ENCODE measurements around the gene OR52E6.

OR52E6 gene

DNA sequence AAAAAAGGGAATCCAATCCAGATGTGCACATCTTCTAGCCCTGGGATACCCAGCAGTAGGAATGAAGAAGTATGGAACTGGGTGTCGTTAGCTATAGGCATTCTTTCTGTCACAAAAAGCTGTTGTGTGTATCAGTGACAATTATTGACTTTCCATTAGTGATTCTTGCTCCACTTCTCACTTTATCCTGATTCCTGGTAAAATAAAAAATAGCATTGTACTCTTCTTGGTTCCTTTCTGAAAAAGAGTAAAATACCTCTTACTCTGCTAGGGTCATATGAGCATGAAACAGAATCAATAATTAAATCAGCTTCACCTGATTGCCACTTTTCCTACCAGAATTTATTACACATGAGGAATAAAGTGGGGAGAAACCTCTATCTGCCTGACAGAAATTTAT, at the start of gene OR52E6:
Gene OR52E6, minus strand, starts transcription at position 101 of the 400 bp plus-strand sequence. Its CDS starts 0 bp downstream, at position 101.
- DNase-seq: no peak

DNA sequence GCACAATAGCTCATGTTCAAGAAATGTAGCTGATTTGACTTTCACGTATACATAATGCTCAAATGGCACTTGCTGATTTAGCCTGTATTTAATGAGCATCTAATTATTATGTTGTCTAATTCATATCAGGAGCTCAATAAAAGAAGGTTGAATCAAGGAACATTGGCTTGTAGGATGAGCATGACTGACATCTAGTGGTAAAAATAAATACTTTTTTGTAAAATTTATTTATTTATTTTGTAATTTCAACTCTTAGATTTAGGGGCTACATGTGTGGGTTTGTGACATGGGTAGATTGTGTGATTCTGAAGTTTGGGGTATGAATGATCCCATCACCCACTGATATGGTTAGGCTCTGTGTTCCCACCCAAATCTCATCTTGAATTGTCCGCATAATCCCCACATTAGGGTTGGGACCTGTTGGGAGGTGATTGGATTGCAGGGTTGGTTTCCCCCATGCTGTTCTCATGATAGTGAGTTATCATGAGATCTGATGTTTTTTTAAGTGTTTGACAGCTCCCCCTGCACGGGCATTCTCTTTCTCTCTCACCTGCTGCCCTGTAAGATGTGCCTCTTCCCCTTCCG, 49.6 kb upstream of the OR52E6 start:
- no peak for DNase-seq

DNA sequence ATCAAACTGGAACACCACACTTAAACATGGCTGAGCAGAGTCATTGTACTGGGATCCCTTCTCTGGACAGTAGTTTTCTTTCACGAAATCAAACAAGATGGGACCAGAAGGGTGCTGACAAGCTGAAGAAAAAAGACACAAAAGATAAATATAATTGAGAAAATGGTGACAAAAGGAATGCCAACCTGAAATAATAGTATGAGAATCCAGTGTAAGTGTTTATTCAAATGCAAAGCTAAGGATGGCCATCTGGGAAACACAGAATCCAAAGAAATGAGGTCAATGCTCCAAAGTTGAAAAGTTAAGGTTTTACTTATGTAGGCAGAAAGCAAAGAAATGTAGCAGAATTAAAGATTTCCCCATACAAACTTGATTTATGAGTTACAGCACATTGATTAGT, 46.0 kb upstream of the OR52E6 start:
- no peak for DNase-seq

DNA sequence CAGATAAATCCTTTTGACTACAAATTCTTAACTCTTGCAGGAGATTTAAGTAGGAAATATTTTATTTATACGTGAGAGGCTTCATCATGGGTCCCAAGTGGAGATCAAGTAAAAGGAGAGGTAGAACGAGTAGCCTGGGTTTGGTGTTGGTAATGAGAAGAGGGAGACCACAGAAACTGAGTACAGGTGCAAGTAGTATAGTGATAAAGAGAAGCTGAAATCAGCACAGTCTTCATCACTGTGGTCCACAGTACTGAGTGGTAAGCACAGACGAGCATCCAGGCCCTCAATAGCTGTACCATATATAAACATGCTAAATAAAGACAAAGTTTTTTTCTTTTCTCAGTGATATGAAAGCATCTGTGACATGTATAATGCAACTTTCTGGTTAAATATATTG, 45.5 kb upstream of the OR52E6 start:
- DNase-seq: no peak

DNA sequence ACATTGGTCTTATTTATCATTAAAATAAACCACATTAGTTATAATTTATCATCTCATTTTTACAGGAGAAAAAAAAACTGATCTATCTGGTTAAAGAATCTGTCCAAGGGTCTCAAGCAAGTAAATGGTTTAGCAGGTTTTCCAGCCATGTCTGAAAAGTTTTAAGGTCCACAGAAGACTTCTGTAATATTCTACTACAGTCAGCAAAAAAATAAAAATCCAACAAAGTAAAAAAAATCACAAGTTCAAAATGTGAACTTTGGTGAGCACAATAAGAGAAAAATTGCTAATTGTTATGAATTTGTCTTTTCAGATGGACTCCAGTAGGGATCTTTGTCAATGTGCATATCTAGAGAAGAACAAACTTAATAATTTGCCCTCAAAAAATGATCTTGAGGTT, 40.1 kb upstream of the OR52E6 start:
- DNase-seq: no peak

DNA sequence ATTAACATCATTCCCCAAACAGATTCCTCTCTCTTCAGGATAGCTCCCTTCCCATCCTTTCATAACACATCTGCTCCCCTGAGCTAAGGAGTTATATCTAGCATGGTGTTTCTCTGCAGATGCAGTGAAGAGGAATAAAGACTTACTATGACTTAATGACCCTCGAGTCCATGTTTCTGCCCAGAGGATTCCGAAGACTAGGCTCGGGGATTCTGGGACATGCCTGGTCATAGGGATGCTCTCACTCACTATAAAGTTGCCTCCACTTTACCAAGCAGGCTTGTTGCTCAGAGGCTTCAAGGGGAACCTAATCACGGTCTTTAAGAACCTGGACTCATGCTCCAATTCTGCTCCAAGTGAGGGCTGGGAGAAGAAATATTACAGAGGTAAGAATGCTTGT, 38.6 kb upstream of the OR52E6 start, which contains the start of gene OR52E4:
Gene OR52E4, plus strand, starts transcription at position 301 of the 400 bp plus-strand sequence. CDS start 3,664 bp downstream, outside the sequence.
- no peak for DNase-seq

DNA sequence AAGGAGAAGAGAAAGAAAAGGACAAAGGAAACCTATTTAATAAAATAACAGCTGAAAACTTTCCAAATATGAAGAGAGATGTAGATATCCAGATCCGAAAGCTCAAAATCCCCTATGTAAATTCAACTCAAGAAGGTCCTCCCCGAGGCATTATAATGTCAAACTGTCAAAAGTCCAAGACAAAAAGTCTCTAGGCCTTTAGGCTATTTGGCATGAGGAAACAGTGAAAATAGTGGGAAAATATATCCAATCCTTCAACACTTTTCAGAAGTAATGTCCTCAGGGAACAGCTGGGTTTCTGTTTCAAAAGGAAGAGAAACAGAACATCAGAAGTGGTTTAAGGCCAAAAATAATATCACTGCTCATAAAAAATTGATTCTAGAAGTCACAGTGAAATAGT, 36.9 kb upstream of the OR52E6 start:
- no peak for DNase-seq

DNA sequence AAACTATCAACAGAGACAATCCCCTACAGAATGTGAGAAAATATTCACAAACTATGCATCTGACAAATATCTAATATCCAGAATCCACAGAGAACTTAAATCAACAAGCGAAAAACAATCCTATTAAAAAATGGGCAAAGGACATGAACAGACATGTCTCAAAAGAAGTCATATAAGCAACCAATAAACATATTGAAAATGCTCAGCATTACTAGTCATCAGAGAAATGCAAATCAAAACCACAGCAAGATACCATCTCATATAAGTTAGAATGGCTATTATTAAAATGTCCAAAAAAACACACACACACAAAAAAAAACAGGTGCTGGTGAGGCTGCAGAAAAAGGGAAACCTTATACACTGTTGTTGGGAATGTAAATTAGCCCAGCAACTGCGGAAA, 24.1 kb upstream of the OR52E6 start:
- no peak for DNase-seq

DNA sequence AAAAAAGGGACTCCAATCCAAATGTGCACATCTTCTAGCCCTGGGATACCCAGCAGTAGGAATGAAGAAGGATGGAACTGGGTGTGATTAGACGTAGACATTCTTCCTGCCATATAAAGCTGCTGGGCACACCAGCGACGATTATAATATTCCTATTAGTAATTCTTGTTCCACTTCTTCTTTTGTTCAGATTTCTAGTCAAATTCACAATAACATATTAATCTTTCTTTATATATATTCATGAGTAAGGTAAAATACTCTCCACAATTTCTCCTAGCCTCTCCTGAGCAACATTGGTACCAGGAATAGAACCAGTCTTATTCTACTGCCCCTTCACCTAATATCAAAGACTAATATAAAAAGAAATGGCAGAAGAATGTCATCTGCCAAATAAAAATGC, 15.9 kb upstream of the OR52E6 start, which contains the start of gene OR52E8:
Gene OR52E8, minus strand, starts transcription at position 101 of the 400 bp plus-strand sequence. Its CDS starts 0 bp downstream, at position 101.
- DNase-seq: no peak

DNA sequence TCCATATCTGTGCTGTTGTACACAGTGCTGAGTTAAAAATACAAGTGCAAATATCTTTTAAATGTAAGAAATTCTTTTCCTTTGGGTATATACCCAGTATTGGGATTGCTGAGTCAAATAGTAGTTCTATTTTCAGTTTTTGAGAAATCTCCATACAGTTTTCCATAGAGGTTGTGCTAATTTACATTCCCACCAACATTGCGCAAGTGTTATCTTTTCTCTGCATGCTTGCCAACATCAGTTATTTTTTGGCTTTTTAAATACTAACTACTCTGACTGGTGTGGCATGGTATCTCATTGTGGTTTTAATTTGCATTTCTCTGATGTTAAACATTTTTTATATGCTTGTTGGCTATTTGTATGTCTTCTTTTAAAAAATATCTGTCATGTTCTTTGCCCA, 9.3 kb upstream of the OR52E6 start:
- no peak for DNase-seq

DNA sequence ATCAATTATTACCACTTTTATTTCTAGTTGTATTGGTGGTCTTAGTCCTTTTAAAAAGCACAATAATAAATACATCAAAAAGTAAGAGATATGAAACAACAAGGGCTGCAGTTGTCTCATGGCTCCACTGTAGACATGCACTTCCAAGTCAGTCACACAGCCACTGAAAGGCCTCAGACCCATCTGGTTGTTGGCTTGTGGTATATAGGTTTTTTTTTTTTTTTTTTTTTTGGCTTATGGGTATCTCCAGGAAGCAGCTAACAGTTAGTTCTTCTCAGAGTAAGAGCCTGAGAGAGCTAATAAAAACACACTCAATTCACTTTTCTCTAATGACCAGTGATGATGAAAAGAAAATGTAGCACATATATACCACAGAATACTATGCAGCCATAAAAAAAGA, 6.0 kb upstream of the OR52E6 start:
- no peak for DNase-seq

DNA sequence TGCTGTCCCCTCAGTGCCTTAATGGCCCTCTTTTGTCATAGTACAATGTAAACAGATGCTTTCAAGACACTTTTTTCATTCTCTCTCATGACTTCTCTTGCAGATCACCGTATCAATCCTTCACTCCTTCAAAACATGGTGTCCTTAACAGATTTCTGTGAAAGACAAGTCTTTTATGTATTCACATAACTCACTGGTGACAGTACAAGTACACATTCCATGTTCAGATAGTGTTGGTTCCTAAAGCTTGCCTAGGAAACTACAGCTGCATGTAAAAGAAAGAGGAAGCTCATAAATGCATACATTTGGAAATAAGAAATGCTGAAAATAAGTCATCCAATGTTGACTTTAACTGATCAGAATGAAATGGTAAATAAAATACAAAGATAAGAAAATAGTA, 5.0 kb upstream of the OR52E6 start:
- DNase-seq: no peak

DNA sequence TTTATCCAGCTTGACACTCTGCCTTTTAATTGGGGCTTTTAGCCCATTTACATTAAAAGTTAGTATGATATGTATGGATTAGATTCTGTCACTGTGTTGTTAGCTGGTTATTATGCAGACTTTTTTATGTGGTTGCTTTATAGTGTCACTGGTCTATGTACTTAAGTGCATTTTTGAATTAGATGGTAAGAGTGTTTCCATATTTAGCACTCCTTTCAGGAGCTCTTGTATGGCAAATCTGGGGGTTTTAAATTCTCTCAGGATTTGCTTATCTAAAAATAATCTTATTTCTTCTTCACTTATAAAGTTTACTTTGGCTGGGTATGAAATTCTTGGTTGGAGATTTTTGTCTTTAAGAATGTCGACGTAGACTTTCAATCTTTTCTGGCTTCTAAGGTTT, 4.0 kb downstream of the OR52E6 start:
- DNase-seq: no peak

DNA sequence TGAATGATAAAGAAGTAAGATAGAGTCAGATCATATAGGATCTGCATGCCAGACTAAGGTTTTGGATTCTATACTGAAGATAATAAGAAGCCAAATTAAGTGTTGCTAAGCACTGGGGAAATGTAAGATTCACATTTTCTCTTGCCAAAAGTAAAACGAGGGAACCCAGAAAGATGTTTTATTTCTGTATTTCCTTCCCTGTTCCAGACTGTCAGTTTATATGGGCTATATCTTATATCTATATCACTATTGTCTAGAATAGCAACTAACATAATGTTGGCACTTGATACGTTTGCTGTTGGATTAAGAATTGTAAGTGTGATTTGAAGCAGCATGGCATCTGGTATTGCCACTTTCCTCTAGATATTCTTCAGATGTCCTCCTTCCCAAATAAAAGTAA, 8.3 kb downstream of the OR52E6 start:
- no peak for DNase-seq

DNA sequence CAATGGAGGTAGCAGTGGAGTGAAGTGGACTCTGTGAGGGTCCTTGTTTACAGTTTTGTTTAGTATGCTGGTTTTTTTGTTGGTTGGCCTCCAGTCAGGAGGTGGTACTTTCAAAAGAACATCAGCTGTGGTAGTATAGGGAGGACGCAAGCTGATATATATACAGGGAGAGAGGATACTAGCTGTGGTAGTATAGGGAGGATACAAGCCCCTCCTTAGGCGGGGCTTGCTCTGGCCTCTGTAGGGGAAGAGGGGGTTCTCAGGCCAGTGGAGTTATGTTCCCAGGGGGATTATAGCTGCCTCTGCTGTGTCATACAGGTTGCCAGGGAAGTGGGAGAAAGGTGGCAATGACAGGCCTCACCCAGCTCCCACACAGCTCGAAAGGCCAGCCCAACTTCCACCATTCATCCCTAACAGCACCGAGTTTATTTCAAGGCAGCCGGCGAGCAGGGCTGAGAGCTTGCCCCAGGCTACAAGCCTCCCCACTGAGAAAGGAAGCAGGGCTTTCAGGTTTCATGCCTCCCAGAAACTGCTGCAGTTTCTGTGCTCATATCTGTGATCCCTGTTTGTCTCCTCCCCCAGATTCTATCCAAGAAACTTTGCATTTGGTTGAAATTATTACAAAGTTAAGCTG, 10.4 kb downstream of the OR52E6 start:
- no peak for DNase-seq

DNA sequence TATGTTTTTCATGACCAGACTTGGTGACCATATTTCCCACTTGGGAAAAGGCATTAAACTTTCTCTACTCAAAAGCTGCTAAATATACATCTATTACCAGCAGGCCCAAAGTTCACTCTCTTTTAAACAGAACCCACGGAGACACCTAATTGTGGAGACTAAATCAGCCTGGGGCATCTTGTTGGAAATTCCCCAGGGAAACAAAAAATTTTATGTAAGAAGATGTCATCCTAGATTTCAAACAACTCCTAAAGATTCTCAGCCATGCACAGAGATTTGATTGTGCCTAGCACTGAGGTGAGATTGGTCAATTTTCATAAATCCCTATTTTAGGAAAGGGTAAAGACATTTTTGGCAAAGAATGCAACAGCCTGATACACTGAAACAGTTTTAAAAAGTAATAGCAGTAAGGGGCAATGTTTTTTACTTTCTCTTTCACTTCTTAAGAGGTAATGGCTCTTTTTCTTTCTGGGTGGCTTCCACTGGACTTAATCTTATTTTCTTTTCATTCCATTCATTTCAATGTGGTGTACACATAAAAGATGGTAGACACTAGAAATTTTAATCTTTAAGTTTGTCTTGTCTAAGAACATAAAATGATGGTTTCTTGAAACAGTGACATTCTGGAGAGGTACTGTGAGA, 23.3 kb downstream of the OR52E6 start:
- DNase-seq: no peak

DNA sequence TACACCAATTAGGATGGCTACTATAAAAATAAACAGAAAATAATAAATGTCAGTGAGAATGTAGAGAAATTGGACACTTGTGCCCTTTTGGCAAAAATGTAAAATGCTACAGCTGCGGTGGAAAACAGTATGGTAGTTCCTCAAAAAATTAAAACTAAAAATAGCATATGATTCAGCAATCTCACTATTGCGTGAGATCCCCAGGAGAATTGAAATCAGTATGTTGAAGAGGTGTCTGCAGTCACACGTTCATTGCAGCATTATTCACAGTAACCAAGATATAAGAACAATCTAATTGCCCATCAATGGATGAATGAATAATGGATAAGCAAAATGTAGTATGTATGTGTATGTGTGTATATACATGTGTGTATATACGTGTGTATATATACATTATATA, 26.2 kb downstream of the OR52E6 start:
- DNase-seq: peak; percentile 2

DNA sequence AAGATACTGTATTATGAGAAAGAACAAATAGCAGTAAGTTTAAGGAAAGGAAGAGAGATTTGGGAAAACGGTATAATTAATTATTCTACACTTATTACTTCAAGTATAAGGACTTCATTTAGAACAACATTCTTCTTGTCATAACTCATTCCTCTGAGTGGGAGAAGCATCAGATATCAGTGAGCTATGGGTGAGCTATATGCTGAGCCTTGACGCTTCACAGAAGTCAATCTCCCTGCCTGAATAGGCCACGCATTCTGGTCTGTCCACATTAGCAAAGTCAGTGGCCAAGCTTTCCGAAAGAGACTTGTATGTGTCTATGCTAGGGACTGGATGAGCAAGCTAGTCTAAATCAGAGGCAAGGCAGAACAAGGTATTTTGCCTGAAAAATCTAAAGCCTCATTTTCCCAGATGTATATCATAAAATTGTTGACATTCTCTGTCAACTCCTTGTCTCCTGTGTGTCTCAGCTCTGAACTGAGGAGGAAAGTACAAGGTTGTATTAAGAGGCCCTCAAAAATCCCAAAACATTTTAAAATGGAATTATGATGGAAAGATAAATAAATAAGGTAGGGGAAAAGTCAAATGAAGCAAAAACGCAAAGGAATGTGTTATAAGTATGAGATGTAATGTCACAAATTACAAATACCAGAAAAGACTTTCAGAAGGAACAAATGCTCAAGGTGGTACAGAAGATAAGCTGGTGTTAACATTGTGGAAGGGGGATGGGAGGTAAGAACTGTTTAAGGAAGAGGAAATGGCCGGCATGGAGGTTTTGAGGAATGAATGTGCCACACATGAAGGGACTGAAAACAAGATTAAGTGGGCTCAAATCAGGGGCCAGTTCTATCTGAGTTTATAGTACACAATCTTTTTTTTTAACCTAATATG, 31.5 kb downstream of the OR52E6 start:
- no peak for DNase-seq

DNA sequence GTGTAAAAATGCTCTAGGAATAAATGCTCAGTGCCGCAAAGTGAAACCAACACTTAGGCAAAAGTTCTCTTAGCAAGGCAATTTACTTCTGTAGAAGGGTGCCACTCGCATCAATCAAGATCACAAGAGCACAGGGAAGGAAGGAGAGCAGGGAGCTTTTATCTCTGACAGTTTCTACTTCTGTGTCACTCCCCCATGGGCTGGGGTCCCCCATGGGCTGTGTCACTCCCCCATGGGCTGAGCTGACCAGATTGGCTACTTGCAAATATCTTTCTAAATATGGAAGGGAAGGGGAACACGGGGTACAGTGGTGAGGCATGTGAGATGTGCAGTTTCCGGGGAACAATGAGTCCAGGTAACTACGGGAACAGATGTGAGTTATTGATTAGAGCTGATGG, 32.6 kb downstream of the OR52E6 start:
- DNase-seq: peak; percentile 1

DNA sequence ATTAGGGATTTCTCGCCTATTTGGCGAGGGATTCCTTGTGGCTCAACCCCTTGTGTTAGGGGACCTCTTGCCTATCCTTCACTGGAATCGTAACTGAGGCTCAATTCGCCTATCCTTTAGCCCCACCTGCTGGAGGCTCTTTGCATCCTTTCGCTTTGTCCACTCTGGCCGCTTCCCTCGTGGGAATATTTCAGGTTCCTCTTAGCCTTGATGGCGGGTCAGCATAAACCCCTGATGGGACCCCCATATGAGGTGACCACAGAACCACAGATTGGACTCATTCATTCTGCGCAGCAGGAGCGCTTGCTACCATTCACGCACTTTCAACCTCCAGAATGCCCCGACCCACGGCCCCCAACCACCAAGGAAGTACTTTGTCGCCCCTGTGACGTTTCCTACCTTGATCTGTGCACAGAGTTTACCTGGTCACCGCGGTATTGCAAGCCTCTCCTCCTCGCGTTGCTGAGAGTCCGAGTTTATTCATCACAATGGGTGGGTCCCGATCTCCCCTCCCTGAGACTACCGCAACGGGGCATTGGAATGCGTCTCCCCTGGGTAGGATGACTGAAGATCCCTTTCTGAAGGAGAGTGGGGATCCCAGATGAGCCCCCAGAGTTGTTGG, 33.1 kb downstream of the OR52E6 start, which contains the start of gene OR52N2:
Gene OR52N2, plus strand, starts transcription at position 425 of the 622 bp plus-strand sequence. CDS start 11,412 bp downstream, outside the sequence.
- DNase-seq: peak; percentile 78

DNA sequence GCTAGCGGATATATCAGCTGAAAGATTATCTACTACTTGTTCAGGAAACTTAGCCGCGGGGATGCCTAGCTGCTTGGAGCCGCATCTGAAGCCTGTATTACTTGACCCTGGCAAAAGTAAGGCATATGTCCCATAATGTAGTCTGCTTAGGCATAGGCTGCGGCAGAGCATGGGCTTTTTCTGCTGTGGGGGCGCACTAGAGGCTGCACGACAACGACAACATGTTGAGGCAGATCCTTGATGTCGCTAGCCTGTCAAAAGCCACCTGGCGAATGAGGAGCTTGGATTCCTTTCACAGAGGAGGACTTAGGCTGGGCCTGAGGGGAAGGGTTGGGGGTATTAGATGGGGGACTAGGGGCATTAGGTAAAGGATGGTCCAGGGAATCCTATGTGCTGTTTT, 34.1 kb downstream of the OR52E6 start:
- no peak for DNase-seq

DNA sequence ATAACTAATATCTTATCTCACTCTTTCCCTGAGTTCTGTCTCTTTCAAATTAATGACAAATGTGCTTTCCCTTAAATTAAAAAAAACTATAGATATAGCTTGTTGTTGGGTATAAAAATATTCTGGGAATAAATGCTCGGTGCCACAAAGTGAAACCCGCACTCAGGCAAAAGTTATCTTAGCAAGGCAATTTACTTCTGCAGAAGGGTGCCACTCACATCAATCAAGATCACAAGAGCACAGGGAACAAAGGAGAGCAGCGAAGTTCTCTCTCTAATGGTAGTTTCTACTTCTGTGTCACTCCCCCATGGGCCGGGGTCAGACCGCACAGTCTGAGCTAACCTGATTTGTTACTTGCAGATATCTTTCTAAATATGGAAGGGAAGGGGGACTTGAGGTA, 37.7 kb downstream of the OR52E6 start:
- DNase-seq: no peak

DNA sequence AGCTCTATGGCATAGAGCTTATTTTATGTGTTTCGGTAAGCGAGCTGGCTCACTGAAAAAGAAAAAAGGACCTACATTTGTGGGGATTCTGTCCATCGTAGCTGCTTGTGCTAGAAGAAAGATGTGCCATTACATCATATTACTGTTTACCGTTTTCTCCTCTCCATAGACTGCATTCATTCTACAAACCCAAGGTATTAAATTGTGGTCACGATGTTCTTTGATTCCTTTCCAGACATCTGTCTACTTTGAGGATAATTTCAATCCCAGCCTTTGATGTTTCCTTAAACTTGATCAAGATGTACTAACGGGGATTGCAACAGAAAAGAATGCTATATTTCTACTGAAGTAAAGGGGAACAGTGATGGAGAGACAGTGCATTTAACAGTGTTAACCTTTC, 45.2 kb downstream of the OR52E6 start:
- no peak for DNase-seq
